ENCODE results near the gene ANTXR1.
"Not testable (repeated sequence)": the region's sequence is repeated elsewhere in the genome, so short reads cannot be mapped to it uniquely, and the experiment has no call there.

The ANTXR1 gene

DNA sequence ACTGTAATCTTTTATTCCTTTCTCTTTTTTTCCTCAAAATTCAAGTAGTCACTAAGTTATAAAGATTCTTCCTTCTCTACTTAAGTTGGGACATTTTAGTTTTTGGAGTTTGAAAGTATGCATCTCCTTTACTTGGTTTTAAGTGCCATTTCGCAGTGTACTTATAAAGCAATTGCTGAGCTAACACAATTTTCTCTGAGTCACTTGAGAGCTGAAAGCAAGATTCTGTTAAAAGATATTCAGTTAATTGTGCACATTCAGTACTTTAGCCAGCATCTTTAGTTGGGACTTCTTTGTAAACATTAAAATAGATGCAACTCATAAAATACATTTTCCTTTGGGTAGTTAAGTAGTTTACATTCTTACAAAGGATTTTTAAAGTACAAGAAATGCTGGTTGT is 238.0 kb downstream of the ANTXR1 start:
- DNase-seq, result no peak

DNA sequence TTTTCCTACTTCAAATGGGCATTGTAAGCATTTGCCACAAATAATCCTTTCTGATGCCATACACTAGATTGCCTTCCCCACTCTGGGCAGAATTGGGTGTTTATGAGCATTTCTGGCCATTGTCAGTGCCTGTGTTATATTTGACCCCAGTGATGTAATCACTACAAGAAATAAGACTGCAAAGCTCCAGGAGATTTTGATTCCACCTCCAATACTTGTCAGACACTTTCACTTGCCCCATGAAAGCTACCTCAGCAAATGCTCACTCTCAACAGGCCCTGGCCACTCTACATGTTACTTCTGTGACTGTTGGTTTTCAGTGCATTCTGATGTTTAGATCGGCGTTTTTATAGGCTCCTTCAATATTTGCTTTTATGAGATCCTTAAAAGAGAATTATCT is 239.0 kb downstream of the ANTXR1 start:
- no peak for DNase-seq

DNA sequence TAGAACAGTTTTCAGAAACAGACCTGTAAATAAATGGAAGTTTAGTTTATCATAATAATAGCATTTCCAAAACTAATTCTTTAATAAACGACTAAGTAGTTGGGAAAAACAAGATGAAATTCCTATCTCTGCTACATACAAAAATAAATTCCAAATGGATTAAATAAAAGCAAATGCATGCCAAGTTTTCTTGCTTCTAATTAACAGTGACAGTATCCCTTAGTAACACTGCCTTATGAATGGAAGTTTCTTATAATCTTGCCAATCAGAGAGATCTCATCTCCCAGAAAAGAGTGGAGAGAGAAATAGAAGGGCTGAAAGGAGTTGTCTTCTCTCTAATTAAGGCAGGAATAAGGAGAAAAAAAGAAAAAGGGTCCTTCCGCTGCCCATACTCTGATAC is 240.1 kb downstream of the ANTXR1 start:
- no peak for DNase-seq

DNA sequence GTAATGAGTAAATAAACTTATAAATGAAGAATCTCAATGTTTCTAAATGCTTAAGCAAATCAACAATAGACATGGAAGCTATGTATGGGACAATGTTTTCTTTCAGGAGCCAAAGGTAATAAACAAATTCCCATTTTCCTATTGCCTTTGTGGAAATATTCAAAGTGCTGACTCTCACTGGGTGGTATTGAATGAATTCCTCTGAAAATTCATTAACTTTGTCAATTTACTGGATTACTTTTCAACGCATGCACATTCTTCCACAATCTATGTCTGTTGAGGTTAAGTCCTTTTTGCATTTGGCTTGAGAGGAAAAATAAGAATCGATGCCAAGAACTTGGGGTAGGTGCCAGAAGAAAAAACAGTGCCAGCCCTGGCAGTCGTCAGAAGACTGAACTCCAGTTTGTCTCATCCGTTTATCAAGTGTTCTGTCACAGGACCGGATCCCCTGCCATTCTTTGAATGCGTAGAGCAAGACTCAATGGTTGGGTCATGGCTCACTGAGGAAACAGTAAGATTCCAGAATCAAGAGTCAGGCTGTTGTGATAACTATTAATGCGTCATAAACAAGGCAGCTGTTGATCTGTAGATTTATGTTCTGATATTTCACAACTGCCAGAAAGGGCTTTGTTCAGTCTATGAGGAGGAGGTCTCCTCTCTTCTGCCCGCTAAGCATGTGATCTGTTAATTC is 240.8 kb downstream of the ANTXR1 start:
- no peak for DNase-seq

DNA sequence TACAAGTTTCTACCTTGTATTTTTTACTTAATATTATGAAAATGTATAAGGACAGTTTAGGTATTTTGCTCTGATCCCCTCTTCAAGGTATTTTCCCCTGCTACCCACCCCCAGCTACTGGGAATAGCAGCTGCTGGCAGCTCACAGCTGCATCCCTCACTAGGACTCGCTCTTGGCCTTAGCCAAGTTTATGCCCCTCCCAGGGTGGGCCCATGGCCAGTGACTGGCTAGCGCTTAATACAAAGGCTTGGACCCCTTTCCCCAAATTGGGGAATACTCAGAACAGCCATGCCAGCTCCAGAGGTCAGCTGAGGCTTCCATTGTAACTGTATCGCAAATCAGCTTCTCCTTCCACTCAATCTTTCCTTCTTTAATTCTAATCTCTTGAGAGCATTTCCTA is 242.8 kb downstream of the ANTXR1 start:
- no peak for DNase-seq

DNA sequence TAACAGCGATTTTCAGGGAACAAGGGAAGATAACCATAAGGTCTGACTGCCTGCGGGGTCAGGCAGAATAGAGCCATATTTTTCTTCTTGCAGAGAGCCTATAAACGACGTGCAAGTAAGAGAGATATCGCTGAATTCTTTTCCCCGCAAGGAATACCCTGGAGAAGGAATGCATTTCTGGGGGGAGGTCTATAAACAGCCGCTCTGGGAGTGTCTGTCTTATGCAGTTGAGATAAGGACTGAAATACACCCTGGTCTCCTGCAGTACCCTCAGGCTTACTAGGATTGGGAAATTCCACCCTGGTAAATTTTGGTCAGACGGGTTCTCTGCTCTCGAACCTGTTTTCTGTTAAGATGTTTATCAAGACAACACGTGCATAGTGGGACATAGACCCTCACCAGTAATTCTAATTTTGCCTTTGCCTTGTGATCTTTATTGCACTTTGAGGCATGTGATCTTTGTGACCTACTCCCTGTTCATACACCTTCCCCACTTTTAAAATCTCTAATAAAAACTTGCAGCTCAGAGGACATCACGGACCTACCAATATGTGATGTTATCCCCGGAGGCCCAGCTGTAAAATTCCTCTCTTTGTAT is 247.1 kb downstream of the ANTXR1 start:
- not testable (repeated sequence) for DNase-seq

DNA sequence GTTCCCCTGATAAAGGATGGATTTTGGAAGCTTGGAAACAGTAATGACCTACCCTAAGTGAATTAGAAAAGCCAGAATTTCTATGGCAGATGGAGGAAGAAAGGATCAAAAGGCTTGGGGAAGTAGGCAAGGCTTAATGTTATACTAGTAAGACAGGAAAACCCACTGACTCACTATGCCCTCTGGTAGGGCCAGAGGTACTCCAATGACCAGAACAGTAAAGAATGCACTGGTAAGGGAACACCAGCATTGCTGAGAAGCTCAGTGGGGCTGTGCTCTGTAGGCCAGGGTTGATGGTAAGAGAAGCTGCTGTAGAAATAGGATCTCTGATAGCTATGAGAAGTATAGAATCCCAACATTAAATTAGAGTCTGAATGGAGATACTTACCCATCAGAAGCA is 247.7 kb downstream of the ANTXR1 start:
- no peak for DNase-seq

DNA sequence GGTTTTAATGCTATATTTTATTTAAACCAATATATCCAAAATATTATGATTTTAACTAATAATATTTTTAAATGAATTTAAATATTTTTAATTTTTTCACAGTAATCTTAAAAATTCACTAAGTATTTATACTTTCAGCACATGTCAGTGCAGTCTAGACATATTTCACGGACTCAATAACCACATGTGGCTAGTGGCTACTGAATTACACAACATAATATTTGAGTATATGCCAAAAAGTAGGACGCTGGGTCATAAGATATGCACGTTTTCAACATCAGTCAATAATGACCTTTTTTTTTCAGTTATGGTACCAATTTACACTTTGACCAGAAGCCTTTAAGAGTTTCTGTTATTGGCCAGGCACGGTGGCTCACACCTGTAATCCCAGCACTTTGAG is 256.4 kb downstream of the ANTXR1 start:
- no peak for DNase-seq

DNA sequence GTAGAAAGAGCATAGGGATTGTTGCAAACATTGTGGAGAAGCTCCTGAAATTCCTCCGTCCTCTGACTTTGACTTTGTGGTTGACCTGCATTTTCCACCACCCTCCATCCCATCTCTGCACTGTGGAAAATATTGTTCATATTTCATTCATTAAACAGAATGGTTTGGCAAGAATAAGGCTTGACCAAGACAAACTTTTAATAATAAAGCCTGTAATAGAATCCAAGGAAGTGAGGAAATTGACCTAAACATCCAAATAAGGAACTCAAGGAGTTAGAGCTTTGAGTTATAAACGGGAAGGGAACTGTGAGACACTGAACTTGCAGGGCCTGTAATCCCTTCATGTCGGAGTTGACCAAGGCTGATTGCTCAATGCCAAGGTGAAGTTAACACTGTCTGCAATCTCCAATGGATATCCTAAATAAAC is 258.9 kb downstream of the ANTXR1 start:
- DNase-seq, result no peak

DNA sequence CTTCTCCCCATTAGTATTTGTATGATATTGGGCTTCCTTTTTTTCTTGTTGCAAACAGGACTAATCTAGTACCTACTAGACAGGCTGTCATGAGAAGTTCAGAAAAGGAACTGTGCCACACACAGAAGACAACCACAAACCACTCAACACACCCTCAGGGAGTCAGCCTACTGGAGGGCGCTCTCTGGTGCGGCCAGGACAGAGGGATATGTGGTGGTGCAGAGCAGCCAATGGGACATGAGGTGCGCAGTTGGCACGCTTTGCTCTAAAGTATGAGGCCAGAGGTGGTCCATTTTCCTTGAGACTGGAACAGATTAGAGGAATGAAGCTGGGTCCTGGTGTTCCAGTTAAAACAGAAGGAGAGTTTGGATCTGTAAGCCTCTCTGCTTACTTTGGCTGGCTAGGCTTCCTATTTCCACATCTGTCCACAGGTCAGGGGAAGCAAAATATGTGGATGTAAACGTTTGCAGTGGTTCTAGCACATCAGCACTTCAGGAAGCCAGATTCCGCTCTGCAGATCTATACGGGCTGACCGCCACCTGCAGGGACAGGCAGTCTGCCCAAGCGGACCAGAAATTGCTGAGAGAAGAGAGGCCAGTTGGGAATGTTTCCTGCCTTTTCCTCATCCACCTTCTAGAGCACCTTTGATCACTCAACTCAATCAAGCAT is 260.0 kb downstream of the ANTXR1 start:
- DNase-seq, result no peak

DNA sequence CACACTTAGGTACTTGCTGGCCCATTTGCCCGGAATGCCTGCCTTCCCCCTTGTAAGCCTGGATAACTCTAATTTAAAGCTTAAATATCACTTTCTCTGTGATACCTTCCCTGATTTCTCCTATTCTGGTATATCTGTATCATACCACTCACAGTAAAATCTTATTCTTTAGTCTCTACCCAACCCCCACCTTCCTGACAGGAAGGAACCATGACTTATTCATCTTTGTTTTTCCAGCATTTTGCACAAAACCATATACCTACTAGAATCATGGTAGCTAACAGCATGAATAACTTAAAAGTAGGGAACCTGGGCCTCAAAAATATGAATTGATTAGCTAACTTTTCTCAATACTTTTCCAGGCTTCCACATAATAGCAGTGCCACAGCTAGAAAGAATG is 262.5 kb downstream of the ANTXR1 start:
- no peak for DNase-seq

DNA sequence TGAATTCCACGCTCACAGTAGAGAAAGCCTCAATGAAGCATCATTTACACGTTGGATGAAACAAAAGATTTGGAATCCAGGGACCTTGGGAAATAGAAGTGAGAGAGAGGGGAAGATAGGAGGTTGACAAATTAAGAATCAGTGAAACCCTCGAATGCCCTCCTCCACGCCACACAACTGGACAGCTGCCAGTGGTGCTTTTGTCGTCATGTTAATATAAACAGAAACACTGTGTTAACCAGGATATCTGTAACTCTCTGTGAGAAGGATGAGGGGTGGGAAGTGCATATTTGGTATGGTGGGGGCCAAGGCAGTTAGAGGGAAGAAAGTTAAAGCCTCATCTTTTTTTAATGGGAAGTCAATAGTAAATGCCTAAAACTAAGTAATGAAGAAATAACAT is 265.4 kb downstream of the ANTXR1 start:
- no peak for DNase-seq

DNA sequence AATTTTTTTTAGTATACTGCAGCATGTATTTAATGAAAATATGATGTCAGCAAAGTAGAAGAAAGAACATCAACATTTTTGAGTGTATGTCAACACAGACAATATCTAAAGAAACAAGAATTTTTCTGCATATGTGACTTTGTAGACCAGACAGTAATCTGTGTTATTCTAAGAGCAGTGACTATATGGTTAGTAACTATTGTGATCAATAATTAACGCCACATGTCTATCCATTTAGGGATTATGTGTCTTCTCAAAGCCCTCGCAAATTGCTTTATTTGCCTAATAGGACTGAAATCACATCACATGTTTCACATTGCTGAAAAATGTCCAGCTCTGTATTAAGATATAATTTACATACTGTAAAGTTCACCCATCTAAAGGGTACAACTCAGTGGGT is 266.2 kb downstream of the ANTXR1 start:
- no peak for DNase-seq

DNA sequence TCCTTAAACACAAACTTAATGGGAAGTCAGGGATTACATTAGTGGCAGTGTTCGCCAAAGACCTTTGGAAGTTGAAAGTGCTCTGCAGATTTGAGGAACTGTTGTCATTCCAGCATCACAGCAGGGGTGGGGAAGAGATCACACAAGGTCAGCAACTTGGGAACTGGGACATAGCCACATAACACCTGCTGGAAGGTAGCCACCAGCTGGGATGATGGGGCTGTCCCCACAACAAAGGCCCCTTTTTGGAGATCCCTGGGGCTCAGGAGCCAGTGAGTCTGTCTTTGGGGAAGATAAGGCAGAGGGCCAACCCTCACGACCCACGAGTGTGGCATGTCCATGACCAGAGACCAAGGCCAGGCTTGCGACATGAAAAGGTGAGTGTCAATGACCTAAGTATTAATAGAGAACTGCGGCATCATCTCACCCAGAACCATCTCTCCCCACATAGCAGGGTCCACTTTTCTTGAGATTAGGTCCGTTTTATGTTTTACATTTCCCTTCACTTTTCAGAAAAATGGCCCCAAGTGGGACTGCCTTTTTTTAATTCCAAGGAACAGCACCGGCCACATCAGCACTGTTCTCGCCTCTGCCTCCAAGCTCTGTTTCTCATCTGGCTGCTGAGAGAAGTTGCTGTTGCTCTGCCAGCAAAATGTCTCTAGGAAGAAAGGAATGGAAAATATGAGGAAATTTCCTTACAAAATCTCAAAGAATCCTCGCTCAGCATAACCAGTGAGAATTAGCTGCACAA is 267.1 kb downstream of the ANTXR1 start:
- DNase-seq, result no peak

DNA sequence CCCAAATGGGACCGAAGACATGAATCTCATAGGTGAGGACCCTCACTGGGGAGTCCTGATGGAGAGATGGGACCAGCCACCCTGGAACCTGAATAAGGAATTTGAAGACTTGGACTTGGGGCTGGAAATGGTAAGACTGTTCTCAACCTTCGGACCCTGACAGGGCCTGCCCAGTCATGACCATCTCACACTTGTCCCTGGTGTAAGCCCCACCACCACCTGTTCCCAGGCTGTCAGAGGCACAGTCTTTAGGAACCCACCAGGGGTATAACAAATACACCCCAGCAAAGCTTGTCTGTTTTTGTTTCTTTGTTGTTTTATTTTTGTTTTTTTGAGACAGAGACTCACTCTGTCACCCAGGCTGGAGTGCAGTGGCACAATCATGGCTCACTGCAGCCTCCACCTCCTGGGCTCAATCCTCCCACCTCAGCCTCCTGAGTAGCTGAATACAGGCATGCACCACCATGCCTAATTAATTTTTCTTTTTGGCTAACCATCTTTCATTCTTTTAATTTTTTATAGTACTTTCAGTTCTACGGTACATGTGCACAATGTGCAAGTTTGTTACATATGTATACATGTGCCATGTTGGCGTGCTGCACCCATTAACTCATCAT is 267.9 kb downstream of the ANTXR1 start:
- no peak for DNase-seq

DNA sequence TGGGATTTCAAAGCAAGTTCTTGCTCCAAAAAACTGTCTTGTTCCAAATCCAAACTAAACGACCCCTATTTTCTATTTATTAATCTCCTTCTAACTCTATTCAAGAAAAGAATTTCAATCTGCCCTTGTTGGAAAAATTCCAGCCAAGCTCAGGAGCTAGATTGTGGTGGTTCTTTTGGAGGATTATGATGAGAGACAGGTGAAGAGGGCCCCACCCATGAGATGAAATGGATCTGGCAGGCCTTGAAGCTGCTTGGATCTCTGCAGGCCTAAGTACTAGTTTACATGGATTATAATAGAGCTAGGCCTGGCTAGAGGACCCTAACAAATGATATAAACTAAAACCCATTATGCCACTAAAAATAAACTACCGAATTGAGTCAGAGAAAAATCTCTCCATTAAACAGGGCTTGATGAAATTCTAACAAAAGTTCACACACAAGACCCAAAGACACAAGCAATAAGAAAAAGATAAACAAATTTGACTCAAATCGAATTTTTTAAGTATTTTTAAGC is 272.5 kb downstream of the ANTXR1 start:
- no peak for DNase-seq

DNA sequence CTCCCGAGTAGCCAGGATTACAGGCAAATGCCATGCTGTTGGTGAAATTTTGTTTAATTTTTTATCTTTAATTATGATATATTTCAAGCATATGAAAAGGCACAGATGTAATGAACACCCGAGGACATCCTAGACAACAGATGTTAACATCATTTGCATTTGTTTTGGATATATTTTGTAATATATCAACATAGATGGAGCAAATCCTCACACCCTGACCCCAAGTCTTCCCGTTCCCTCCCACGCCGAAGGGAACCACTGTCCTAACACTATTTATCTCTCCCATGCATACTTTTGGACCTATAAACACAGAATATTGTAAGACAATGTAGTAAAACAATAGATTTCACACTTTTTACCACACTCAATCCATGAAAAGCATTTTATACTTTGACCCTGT is 274.6 kb downstream of the ANTXR1 start:
- no peak for DNase-seq

DNA sequence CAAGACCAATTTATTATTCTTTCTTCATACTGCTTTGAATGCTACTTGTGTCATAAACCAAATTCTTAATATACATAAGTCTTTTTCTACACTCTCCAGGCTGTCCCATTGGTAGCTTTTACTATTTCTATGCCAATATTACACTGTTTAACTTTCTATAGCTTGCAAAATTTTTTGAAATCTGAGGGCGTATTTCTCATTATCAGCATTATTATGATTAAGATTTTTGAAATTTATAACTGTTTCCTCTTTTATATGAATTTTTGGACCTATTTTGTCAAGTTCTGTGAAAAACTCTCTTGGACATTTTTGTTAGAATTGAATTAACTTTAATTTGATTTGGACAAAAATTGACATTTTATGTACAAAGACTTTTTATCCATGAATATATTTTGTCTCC is 275.4 kb downstream of the ANTXR1 start:
- DNase-seq, result no peak

DNA sequence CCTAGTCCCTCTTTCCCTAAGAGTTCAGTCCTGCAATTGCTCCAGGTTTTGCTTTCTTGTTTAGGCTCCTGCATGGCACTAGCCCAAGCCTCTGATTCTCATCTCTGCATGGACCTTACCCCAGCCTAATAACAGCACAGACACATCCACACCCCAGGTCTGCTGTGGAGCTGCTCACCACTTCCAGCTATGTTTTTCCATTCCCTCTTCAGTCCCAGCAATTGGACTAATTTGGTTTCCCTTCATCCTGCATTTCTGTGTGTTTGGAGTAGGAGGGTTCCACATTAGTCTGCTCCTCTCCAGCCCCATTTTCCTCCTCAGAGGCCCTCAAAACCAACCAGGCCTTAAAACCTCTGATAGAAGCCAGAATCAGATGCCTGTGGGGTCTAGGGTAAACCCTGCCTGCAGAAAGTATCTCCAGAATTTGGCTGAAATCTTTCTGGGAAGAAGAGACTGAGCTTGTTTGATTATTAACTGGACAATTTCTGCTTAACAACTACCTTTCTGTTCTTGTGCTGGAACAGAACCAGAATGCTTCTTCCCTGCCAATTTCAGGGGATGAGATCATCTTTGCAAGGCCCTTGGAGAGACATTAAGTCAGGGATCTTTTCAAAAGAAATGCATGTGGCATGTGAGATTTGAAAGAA is 278.1 kb downstream of the ANTXR1 start:
- DNase-seq, result no peak

DNA sequence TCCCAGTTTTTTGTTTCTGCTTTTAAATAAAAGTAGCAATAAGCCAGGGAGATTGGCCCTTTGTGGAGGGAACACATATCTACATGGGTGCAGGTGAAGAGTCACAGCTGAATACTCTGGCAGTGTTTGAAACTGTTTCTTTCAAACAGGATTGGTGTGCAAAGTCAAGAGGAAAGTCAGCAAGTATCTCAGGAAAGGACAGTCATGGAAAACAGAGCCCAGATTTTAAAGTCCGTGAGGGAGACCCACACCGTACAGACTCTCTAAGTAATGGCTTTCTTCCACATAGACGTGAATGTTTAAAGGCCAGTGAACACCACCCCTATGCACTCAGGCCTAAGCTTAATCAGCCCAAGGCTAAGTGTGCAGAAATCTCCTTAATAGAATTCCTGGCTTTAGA is 278.7 kb downstream of the ANTXR1 start:
- no peak for DNase-seq

DNA sequence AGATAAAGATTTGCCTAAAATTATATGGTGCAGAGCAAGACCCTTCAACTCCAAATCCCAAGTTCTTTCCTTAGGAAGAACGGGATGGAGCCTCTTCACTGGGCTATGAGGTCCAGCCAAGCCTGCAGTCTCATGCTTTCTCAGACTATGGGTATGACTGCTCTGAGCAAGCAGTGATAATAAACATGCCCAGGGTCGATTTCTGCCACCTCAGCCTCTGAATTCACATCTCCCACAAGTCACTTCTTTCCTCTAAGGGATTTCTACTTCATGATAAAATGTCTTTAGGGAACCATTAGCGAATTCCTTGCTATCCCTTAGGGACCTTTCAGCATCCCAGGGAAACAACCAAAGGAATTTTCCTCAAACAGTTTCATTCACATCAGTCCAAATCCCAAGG is 279.3 kb downstream of the ANTXR1 start:
- DNase-seq, result no peak

DNA sequence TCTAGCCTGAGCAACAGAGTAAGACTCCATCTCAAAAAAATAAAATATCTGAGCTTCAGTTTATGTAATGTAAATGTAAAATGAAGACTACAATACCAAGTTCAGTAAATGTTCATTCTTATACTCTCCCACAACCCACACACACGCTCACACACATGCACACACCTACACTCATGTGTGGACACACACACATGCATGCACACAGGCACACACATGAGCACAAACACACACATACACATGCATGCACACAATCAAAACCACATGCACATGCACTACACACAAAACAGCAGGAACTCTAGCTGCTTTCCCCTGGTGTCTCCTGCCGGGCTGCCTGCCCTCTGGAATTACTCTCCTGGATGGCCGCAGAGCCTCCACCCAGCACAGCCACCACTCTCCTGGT is 283.4 kb downstream of the ANTXR1 start:
- DNase-seq, result no peak

DNA sequence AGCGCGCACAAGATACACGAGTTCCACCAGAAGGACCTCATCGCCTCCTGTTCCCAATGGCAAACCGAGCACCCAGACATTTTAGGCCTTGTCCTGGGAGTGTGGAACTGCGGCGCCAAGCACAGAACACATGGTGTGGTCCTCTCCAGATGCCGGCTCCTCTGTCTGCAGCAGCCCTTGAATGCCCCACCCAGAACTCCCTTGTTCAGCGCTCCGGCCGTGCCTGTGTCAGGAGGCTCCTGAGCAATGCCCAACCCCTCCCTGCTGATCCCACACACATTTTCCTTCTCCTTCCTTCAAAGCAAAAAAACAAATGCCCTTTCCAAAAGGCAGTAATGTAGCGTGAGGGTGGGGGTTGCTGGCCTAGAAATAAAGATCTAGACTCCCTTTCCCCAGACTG is 284.2 kb downstream of the ANTXR1 start:
- no peak for DNase-seq
